Neural cell (in vitro differentiated cells): ENCODE results near the gene SPACA5. TPM values are rescaled to one million over a fixed set of nuclear protein-coding genes. Genes with fewer than 3 reads are reported as not detected.
"Not testable (repeated sequence)": the region's sequence is repeated elsewhere in the genome, so short reads cannot be mapped to it uniquely, and the experiment has no call there.

Experiments used
- H2AFZ ChIP-seq: fragments of 200-600, 300-800 bp; sonication (generic), shearing (Covaris generic); 2 replicates; pipeline ENCODE4 v1.6.0; 2014; ENCODE audit warnings: low read depth, mild to moderate bottlenecking, antibody characterized with exemption, low read length, moderate library complexity
- H3F3A ChIP-seq: fragments of 200-600 bp; shearing (Covaris generic); 2 replicates; pipeline ENCODE4 v1.6.1; 2016; ENCODE audit warnings: mild to moderate bottlenecking, moderate library complexity, mixed read lengths, antibody characterized with exemption, low read length; ENCODE audit not compliant: insufficient read depth, poor library complexity, severe bottlenecking
- H3K27ac ChIP-seq: fragments of 200-600, 300-800 bp; sonication (generic), shearing (Covaris generic); 2 replicates; pipeline ENCODE4 v1.5.1; 2014; ENCODE audit warnings: mild to moderate bottlenecking, low read length, moderate library complexity
- H3K27me3 ChIP-seq: fragments of 300-800, 200-600 bp; sonication (generic), shearing (Covaris generic); 2 replicates; pipeline ENCODE4 v1.6.0; 2014; ENCODE audit warnings: mild to moderate bottlenecking, low read depth, low read length, moderate library complexity; ENCODE audit not compliant: insufficient read depth
- H3K36me3 ChIP-seq: fragments of 300-800, 200-600 bp; sonication (generic), shearing (Covaris generic); 2 replicates; pipeline ENCODE4 v1.5.1; 2014; ENCODE audit warnings: mild to moderate bottlenecking, antibody characterized with exemption, low read length, moderate library complexity; ENCODE audit not compliant: insufficient read depth
- H3K4me2 ChIP-seq: fragments of 300-800, 200-600 bp; sonication (generic), shearing (Covaris generic); 2 replicates; pipeline ENCODE4 v1.6.0; 2014; ENCODE audit warnings: mild to moderate bottlenecking, low read length
- H3K4me3 ChIP-seq: fragments of 300-800, 200-600 bp; sonication (generic), shearing (Covaris generic); 2 replicates; pipeline ENCODE4 v1.5.1; 2014; ENCODE audit warnings: mild to moderate bottlenecking, low read length, moderate library complexity
- H3K79me2 ChIP-seq: fragments of 200-600 bp; shearing (Covaris generic); replicated peaks from 2 replicates; pipeline ENCODE4 v1.6.0; 2014; ENCODE audit warnings: mild to moderate bottlenecking, low read length, moderate library complexity; ENCODE audit not compliant: insufficient read depth
- H3K9ac ChIP-seq: fragments of 300-800, 200-600 bp; sonication (generic), shearing (Covaris generic); 2 replicates; pipeline ENCODE4 v1.6.1; 2016; ENCODE audit warnings: mild to moderate bottlenecking, low read length, mixed read lengths
- H3K9me2 ChIP-seq: fragments of 200-600 bp; shearing (Covaris generic); 2 replicates; pipeline ENCODE4 v1.6.1; 2016; ENCODE audit warnings: mild to moderate bottlenecking, low read length, mixed read lengths; ENCODE audit not compliant: insufficient read depth
- H3K9me3 ChIP-seq: fragments of 200-600, 300-800 bp; sonication (generic), shearing (Covaris generic); 2 replicates; pipeline ENCODE4 v1.6.1; 2016; ENCODE audit warnings: mild to moderate bottlenecking, mixed run types, low read length, moderate library complexity, mixed read lengths
- H4K20me1 ChIP-seq: fragments of 200-600 bp; shearing (Covaris generic); 2 replicates; pipeline ENCODE4 v1.6.1; 2016; ENCODE audit warnings: mild to moderate bottlenecking, mixed run types; ENCODE audit not compliant: insufficient read depth
- EP300 ChIP-seq: fragments of 450-650 bp; conservative IDR thresholded peaks from 2 replicates; pipeline ENCODE4 v1.6.1; 2014; ENCODE audit warnings: antibody characterized with exemption, mild to moderate bottlenecking, moderate library complexity; ENCODE audit not compliant: poor library complexity, severe bottlenecking
- EZH2 ChIP-seq: fragments of 200-600, 300-800 bp; shearing (Covaris generic), sonication (generic); IDR thresholded peaks from 2 replicates; pipeline ENCODE4 v1.6.1; 2014; ENCODE audit warnings: antibody characterized with exemption, low read length, borderline replicate concordance, mild to moderate bottlenecking; ENCODE audit not compliant: insufficient read depth, poor library complexity, severe bottlenecking
- MXI1 ChIP-seq: fragments of 450-650 bp; conservative IDR thresholded peaks from 2 replicates; pipeline ENCODE4 v1.6.1; 2014; ENCODE audit warnings: antibody characterized with exemption, mild to moderate bottlenecking; ENCODE audit not compliant: poor library complexity, severe bottlenecking
- POLR2AphosphoS5 ChIP-seq: IDR thresholded peaks from 2 replicates; pipeline ENCODE4 v1.6.1; 2012
- RAD21 ChIP-seq: fragments of 450-650 bp; conservative IDR thresholded peaks from 2 replicates; pipeline ENCODE4 v1.6.1; 2014; ENCODE audit warnings: antibody characterized with exemption, mild to moderate bottlenecking, moderate library complexity
- SMC3 ChIP-seq: fragments of 450-650 bp; conservative IDR thresholded peaks from 2 replicates; pipeline ENCODE4 v1.6.1; 2014; ENCODE audit warnings: antibody characterized with exemption, mild to moderate bottlenecking, moderate library complexity; ENCODE audit not compliant: poor library complexity
- TAF1 ChIP-seq: IDR thresholded peaks from 2 replicates; pipeline ENCODE4 v1.6.1; 2012; ENCODE audit warnings: low read depth
- polyA minus RNA-seq: library from RNA; depleted of rRNA, polyadenylated mRNA; stranded (reverse); fragments of >200 nt; gene quantifications from 2 replicates; pipeline ENCODE4 v1.2.3, GENCODE V29; 2014
- polyA plus RNA-seq: library from polyadenylated mRNA; depleted of rRNA; stranded (reverse); fragments of >200 nt; gene quantifications from 2 replicates; pipeline ENCODE4 v1.2.3, GENCODE V29; 2014
- TF ChIP-seq, protein P1 (sequence below): fragments of 450-650 bp; IDR thresholded peaks from 2 replicates; pipeline ENCODE4 v1.5.1; 2014; ENCODE audit warnings: antibody characterized with exemption, mild to moderate bottlenecking, moderate library complexity; ENCODE audit not compliant: poor library complexity, severe bottlenecking
- TF ChIP-seq, protein P2 (sequence below): IDR thresholded peaks from 2 replicates; pipeline ENCODE4 v1.6.1; 2012; ENCODE audit warnings: borderline replicate concordance

SPACA5 gene
- polyA plus RNA-seq (not detected in 2 replicates), polyA minus RNA-seq (not detected in 2 replicates)

- H3K4me3 ChIP-seq, H3K27ac ChIP-seq, H3F3A ChIP-seq, H3K79me2 ChIP-seq, H3K36me3 ChIP-seq, H4K20me1 ChIP-seq, H3K9ac ChIP-seq, H3K9me2 ChIP-seq, H3K27me3 ChIP-seq, H2AFZ ChIP-seq, H3K9me3 ChIP-seq, H3K4me2 ChIP-seq: not testable (repeated sequence)
Observed at GRCh38 chrX:48006688-48007087, at the start of gene SPACA5. Gene SPACA5, plus strand, starts transcription at chrX:48006988. Its CDS starts 815 bp downstream, at chrX:48007803.

DNA sequence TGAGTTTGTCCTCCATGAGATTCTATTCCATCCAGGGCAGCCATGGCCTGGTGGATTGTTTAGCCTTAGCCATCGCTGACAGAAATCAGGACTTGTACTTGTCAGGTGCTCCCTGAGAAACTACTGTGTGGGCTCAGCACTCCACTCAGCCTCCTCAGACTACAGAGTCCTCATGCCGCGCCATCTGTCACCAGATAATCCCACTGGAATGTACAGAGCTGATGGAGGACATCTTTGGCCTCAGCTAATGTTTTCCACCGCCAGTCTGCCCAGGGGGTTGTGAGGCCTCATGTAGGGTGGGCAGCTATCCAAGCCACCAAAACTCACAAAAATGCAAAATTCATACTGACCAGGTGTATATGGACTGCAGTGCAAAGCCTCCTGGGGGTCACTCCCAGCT, 48.6 kb upstream of the SPACA5 start:
- not testable (repeated sequence) for H3K9ac ChIP-seq, H2AFZ ChIP-seq, H3K4me2 ChIP-seq, H3K27ac ChIP-seq, H3K9me2 ChIP-seq, H3K27me3 ChIP-seq, H3K4me3 ChIP-seq, H3K36me3 ChIP-seq, H3K79me2 ChIP-seq, H3K9me3 ChIP-seq, H3F3A ChIP-seq, H4K20me1 ChIP-seq

GRCh38 chrX:47958761-47959342, 47.9 kb upstream of the SPACA5 start:
- Histone ChIP-seq H3K4me3 (no peak overlapping the region), H3F3A (no peaks in the 10 kb centered on the region), H3K9me3 (no peaks in the 10 kb centered on the region), H4K20me1 (no peaks in the 10 kb centered on the region), H3K36me3 (no peaks in the 10 kb centered on the region), H3K4me2 (no peak overlapping the region), H3K9ac (no peak overlapping the region), H3K9me2 (no peaks in the 10 kb centered on the region), H3K27me3 (no peaks in the 10 kb centered on the region), H3K79me2 (no peaks in the 10 kb centered on the region), H3K27ac (no peak overlapping the region), H2AFZ (no peak overlapping the region)
- no peak for TF ChIP-seq MXI1
- no peak for TF ChIP-seq EZH2
- no peak for TF ChIP-seq EP300
- TF ChIP-seq RAD21 = no peak
- TF ChIP-seq, protein P1, sequence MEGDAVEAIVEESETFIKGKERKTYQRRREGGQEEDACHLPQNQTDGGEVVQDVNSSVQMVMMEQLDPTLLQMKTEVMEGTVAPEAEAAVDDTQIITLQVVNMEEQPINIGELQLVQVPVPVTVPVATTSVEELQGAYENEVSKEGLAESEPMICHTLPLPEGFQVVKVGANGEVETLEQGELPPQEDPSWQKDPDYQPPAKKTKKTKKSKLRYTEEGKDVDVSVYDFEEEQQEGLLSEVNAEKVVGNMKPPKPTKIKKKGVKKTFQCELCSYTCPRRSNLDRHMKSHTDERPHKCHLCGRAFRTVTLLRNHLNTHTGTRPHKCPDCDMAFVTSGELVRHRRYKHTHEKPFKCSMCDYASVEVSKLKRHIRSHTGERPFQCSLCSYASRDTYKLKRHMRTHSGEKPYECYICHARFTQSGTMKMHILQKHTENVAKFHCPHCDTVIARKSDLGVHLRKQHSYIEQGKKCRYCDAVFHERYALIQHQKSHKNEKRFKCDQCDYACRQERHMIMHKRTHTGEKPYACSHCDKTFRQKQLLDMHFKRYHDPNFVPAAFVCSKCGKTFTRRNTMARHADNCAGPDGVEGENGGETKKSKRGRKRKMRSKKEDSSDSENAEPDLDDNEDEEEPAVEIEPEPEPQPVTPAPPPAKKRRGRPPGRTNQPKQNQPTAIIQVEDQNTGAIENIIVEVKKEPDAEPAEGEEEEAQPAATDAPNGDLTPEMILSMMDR = no peak
- TF ChIP-seq POLR2AphosphoS5 = no peak
- no peak for TF ChIP-seq TAF1
- TF ChIP-seq, protein P2, sequence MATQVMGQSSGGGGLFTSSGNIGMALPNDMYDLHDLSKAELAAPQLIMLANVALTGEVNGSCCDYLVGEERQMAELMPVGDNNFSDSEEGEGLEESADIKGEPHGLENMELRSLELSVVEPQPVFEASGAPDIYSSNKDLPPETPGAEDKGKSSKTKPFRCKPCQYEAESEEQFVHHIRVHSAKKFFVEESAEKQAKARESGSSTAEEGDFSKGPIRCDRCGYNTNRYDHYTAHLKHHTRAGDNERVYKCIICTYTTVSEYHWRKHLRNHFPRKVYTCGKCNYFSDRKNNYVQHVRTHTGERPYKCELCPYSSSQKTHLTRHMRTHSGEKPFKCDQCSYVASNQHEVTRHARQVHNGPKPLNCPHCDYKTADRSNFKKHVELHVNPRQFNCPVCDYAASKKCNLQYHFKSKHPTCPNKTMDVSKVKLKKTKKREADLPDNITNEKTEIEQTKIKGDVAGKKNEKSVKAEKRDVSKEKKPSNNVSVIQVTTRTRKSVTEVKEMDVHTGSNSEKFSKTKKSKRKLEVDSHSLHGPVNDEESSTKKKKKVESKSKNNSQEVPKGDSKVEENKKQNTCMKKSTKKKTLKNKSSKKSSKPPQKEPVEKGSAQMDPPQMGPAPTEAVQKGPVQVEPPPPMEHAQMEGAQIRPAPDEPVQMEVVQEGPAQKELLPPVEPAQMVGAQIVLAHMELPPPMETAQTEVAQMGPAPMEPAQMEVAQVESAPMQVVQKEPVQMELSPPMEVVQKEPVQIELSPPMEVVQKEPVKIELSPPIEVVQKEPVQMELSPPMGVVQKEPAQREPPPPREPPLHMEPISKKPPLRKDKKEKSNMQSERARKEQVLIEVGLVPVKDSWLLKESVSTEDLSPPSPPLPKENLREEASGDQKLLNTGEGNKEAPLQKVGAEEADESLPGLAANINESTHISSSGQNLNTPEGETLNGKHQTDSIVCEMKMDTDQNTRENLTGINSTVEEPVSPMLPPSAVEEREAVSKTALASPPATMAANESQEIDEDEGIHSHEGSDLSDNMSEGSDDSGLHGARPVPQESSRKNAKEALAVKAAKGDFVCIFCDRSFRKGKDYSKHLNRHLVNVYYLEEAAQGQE = no peak
- no peak for TF ChIP-seq SMC3
